RWPE2 (cell line): ENCODE data around the gene GPS1.

Experiments
- ATAC-seq: fragments of 200-7000 bp; cut with Tn5 transposase; 3 replicates; pipeline ENCODE4 v1.9.1; 2021; ENCODE audit warnings: low read depth
- DNase-seq: peaks from one replicate; pipeline ENCODE4 v3.0.0-alpha.2; 2020; ENCODE audit warnings: low spot score
- H3K27ac ChIP-seq: fragments of 450-650 bp; 2 replicates; pipeline ENCODE4 v1.5.1; 2017; ENCODE audit warnings: mild to moderate bottlenecking; ENCODE audit not compliant: poor library complexity, severe bottlenecking
- H3K27me3 ChIP-seq: fragments of 250-450 bp; sonication (Bioruptor Pico); 2 replicates; pipeline ENCODE4 v1.5.1; 2021; ENCODE audit warnings: mild to moderate bottlenecking, moderate library complexity; ENCODE audit not compliant: insufficient read depth, poor library complexity, severe bottlenecking
- H3K36me3 ChIP-seq: fragments of 250-450 bp; sonication (Bioruptor Pico); 2 replicates; pipeline ENCODE4 v1.5.1; 2020; ENCODE audit warnings: low read depth, mild to moderate bottlenecking, moderate library complexity
- H3K4me1 ChIP-seq: fragments of 250-450 bp; sonication (Bioruptor Pico); 2 replicates; pipeline ENCODE4 v1.5.1; 2021; ENCODE audit warnings: mild to moderate bottlenecking, moderate library complexity; ENCODE audit not compliant: insufficient read depth, poor library complexity, severe bottlenecking
- H3K4me3 ChIP-seq: fragments of 250-450 bp; sonication (Bioruptor Pico); 2 replicates; pipeline ENCODE4 v1.5.1; 2021; ENCODE audit warnings: mild to moderate bottlenecking, moderate library complexity; ENCODE audit not compliant: severe bottlenecking
- H3K9me3 ChIP-seq: fragments of 250-450 bp; sonication (Bioruptor Pico); 2 replicates; pipeline ENCODE4 v1.5.1; 2021; ENCODE audit warnings: mild to moderate bottlenecking, moderate library complexity; ENCODE audit not compliant: severe bottlenecking
- TF ChIP-seq, protein P1 (sequence below): fragments of 450-650 bp; IDR thresholded peaks from one replicate; pipeline ENCODE4 v1.5.1; 2017; ENCODE audit warnings: mild to moderate bottlenecking, moderate library complexity; ENCODE audit not compliant: poor library complexity, severe bottlenecking

The GPS1 gene

DNA sequence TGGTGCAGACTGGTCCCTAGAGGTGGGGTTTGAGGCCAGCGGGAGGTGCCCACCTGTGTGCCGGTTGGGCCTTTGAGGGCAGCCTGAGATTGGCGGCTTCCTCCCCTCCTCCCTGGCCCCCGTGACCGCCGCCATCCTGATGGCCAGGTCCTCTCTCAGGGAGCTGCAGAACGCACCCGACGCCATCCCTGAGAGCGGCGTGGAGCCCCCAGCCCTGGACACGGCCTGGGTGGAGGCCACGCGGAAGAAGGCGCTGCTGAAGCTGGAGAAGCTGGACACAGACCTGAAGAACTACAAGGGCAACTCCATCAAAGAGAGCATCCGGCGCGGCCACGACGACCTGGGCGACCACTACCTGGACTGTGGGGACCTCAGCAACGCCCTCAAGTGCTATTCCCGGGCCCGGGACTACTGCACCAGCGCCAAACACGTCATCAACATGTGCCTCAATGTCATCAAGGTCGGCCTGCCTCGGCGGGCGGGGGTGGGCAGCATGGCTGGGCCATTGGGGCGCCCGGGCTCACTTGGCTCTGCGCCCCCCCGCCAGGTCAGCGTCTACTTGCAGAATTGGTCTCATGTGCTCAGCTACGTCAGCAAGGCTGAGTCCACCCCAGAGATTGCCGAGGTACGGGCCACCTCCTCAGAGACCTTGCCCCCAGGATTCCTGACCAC lies 2.8 kb downstream of the GPS1 start:
- ATAC-seq = no peak

DNA sequence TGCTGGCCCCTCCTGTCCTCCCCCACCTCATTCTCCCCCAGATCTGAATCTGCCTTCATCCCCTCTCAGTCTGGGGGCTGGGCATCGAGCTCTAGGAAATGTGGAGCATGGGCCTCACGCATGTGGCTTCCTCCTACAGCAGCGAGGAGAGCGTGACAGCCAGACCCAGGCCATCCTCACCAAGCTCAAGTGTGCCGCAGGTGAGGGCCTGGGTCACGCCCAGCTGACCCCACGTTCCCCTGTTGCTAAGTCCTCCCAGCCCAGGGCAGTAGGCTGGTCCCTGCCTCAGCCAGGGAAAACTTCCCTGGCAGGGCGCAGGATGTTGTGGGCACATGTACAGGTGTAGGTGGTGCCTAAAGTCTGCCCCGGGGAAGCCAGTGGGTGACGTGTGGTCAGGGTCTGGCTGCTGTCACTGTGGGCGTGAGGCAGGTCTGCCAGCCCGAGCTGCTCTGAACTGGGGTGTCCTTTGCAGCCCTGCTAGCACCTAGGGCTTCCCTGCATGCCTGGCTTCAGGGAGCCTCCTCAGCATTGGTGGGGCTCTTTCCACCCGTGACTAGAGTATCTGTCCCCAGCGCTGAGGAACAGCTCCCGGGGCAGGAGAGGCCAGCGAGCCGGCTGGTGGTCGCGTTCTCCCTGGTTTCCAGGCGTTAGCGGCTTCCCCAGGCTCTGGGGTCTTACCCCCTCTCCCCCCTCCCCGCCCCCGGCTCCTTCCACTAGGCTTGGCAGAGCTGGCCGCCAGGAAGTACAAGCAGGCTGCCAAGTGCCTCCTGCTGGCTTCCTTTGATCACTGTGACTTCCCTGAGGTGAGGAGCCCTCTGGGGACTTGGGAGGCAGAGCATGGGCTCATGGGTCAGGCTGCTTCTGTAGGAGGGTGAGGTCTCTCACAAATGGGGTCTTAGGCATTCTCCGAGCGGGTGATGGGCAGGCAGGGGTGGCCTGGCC lies 3.6 kb downstream of the GPS1 start:
- DNase-seq = no peak
- Histone ChIP-seq H3K36me3 (peaks cover 72% of the 10 kb centered on the region), H3K4me1 (peaks cover 5% of the 10 kb centered on the region), H3K9me3 (no peaks in the 10 kb centered on the region), H3K4me3 (no peak overlapping the region), H3K27me3 (no peaks in the 10 kb centered on the region), H3K27ac (no peak overlapping the region)
- TF ChIP-seq, protein P1, sequence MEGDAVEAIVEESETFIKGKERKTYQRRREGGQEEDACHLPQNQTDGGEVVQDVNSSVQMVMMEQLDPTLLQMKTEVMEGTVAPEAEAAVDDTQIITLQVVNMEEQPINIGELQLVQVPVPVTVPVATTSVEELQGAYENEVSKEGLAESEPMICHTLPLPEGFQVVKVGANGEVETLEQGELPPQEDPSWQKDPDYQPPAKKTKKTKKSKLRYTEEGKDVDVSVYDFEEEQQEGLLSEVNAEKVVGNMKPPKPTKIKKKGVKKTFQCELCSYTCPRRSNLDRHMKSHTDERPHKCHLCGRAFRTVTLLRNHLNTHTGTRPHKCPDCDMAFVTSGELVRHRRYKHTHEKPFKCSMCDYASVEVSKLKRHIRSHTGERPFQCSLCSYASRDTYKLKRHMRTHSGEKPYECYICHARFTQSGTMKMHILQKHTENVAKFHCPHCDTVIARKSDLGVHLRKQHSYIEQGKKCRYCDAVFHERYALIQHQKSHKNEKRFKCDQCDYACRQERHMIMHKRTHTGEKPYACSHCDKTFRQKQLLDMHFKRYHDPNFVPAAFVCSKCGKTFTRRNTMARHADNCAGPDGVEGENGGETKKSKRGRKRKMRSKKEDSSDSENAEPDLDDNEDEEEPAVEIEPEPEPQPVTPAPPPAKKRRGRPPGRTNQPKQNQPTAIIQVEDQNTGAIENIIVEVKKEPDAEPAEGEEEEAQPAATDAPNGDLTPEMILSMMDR = no peak
- ATAC-seq = no peak

More for the DNA sequence above, 2.8 kb downstream of the GPS1 start:
- DNase-seq = peak; percentile 75
- TF ChIP-seq, protein P1 = no peak
- Histone ChIP-seq H3K27ac (no peak overlapping the region), H3K4me1 (peaks cover 5% of the 10 kb centered on the region), H3K27me3 (no peaks in the 10 kb centered on the region), H3K4me3 (no peak overlapping the region), H3K36me3 (peaks cover 72% of the 10 kb centered on the region), H3K9me3 (no peaks in the 10 kb centered on the region)

DNA sequence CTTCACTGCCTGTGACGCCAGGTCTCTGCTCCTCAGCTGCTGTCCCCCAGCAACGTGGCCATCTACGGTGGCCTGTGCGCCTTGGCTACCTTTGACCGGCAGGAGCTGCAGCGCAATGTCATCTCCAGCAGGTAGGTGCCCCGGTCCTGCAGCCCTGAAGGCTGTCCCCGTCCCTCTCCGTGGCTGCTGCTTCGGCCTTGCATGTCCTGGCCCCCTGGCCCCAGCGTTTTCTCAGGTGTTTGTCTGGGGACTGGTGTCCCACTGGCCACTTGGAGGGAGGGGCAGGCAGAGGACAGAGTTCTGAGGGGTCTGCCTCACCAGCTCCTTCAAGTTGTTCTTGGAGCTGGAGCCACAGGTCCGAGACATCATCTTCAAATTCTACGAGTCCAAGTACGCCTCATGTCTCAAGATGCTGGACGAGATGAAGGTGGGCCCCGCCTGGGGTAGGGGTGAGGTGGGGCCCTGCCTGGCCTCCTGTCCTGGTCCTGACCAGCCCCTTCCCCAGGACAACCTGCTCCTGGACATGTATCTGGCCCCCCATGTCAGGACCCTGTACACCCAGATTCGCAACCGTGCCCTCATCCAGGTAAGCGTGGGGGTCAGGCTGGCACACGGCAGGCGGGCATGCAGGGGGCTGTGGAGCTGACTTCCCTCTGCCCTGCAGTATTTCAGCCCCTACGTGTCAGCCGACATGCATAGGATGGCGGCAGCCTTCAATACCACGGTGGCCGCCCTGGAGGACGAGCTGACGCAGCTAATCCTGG lies 4.4 kb downstream of the GPS1 start:
- peak; percentile 69 for DNase-seq
- peaks cover 5% of the 10 kb centered on the region for H3K4me1 ChIP-seq
- TF ChIP-seq, protein P1 = no peak
- H3K27ac ChIP-seq = no peak overlapping the region
- peaks cover 76% of the 10 kb centered on the region for H3K36me3 ChIP-seq
- no peaks in the 10 kb centered on the region for H3K9me3 ChIP-seq
- ATAC-seq = no peak
- no peaks in the 10 kb centered on the region for H3K27me3 ChIP-seq
- H3K4me3 ChIP-seq = no peak overlapping the region

DNA sequence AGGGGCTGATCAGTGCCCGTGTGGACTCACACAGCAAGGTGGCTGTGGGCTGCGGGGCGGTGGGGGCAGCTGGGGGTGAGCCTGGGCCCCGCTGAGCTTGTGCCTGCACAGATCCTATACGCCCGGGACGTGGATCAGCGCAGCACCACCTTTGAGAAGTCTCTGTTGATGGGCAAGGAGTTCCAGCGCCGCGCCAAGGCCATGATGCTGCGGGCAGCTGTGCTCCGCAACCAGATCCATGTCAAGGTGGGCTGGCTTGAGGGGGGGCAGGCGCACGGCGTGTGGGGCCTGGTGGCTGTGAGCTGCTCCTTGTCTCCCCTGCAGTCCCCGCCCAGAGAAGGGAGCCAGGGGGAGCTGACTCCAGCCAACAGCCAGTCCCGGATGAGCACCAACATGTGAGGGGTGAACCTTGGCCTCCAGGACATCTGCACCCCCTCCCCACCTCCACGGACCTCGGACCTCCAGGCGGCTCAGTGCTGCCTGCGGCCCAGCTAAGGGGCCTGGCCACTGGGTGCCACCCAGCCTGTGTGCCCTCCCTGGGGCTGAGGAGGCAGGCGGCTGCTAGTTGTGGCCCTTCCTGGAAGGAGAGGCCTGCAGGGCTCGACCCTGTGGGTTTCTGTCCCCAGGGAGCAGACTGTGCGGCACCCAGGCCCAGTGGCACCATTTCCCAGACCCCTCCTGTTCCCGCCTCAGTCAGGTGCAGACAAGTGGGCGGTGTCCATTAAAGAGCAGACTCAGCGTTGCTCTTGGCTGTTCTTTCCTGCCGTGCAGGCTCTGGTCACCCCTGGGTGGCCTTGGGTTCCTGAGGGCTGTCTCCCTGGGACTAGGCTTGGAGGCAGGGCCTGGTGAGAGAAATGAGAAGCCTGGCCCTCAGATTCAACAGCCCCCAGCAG lies 5.3 kb downstream of the GPS1 start:
- TF ChIP-seq, protein P1 = no peak
- Histone ChIP-seq H3K9me3 (no peaks in the 10 kb centered on the region), H3K4me1 (peaks cover 5% of the 10 kb centered on the region), H3K27me3 (no peaks in the 10 kb centered on the region), H3K36me3 (peaks cover 81% of the 10 kb centered on the region), H3K4me3 (no peak overlapping the region), H3K27ac (no peak overlapping the region)
- ATAC-seq (peak; percentile 2; the same call in 1 of the 3 replicates), DNase-seq (peak; percentile 65)
